Gastroesophageal sphincter (tissue), 3 donors: ENCODE results near the gene LRRC4.

Experiments used
- CTCF ChIP-seq, 4 experiments: fragments of 200-600 bp in 2 of 4; fragments of 450-650 bp in 2 of 4; sonication (generic) in 1 of 4; IDR thresholded peaks; one replicate each; pipeline ENCODE4 v1.5.1; 2017 to 2019; ENCODE audit warnings: antibody characterized with exemption in 4 of 4, mild to moderate bottlenecking in 2 of 4, moderate library complexity in 2 of 4
- POLR2A ChIP-seq, 2 donors: fragments of 450-650 bp; IDR thresholded peaks; one replicate each; pipeline ENCODE4 v1.6.1; 2017; ENCODE audit warnings: antibody characterized with exemption in 2 of 2, mild to moderate bottlenecking in 2 of 2, moderate library complexity in 1 of 2

DNA sequence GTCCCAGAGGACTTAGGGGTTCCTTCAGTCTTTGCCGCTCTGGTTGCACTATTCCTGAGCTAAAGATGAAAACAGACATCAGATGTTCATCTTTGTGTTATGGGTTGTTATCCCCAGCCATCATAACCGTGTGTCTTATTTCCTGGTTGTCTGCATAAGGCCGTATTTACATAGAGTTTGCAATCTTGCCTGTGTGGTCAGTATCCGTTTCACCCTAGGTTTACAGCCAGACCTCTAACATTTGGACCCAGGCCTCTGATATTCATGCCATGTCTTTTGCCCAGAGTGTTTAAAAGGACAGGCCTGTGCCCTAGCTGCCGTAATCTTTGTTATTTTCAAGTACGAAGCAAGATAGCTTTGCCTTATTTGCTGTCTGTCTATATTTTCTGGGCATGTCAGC is 26.6 kb downstream of the LRRC4 start:
- TF ChIP-seq POLR2A (IDR thresholded peaks at IDR 0.05) (no peak), CTCF (IDR thresholded peaks at IDR 0.05) (no peak)
